ENCODE results near the gene TMEM63A. TPM values are rescaled to one million over a fixed set of nuclear protein-coding genes. Genes with fewer than 3 reads are reported as not detected.
A peak's percentile ranks its signal among the peaks of the same experiment; 100 is the strongest.

TMEM63A gene
- total RNA-seq, 6 experiments from 2014 or later, result 32.1 to 81.5 (median 44.9) TPM

DNA sequence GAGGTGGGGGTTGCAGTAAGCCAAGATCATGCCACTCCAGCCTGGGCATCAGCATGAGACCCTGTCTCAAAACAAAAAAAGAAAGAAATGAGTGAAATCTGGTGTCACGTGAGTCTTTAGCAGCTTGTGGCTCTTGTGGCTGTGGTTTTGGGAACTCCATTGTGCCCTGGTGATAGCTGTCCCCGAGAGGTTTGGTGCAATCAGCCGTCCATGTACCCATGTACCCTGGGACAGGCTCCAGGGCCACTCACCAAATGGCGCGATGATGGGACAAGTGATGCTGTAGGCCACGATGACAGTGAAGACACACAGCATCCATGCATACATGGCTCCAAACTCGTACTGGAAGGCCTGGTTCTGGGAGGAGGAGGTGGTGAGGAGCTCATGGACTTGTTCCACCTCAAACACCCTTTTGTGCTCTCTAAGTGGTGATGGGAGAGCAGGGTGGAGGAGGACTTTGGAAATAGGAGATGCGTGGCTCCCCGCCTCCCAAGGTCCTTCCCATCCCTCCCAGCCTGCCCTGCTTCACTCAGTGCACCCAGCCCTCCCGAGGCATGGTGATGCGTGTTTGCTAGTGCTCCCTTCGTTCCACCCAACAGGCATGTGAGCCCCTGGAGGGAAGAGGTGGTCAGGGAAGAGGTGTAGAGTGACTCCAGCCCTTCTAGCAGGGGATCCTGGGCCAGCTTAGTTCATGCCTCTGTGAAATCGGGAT, 29.6 kb downstream of the TMEM63A start:
- no peak overlapping the region for H3K27ac ChIP-seq
- intact Hi-C loops (cut with DNase I), result no loop called here

GRCh38 chr1:225851805-225852204, 30.4 kb downstream of the TMEM63A start:
- peak in 2 of 4 donors; percentile 17 to 42 for ATAC-seq
- 9% methylated on average over 4 of the region's 4 CpGs for WGBS (ENCODE audit: insufficient coverage, low coverage, low lambda C conversion rate, missing lambda C conversion rate)
- H3K27ac ChIP-seq, result peak overlapping the region in 2 of 3 donors; percentile 6 to 7
- no peaks in the 10 kb centered on the region for H3K27me3 ChIP-seq
- DNase-seq, result peak in 1 of 3 donors; percentile 11
- no peaks in the 10 kb centered on the region for H3K9me3 ChIP-seq
- TF ChIP-seq, protein P1, sequence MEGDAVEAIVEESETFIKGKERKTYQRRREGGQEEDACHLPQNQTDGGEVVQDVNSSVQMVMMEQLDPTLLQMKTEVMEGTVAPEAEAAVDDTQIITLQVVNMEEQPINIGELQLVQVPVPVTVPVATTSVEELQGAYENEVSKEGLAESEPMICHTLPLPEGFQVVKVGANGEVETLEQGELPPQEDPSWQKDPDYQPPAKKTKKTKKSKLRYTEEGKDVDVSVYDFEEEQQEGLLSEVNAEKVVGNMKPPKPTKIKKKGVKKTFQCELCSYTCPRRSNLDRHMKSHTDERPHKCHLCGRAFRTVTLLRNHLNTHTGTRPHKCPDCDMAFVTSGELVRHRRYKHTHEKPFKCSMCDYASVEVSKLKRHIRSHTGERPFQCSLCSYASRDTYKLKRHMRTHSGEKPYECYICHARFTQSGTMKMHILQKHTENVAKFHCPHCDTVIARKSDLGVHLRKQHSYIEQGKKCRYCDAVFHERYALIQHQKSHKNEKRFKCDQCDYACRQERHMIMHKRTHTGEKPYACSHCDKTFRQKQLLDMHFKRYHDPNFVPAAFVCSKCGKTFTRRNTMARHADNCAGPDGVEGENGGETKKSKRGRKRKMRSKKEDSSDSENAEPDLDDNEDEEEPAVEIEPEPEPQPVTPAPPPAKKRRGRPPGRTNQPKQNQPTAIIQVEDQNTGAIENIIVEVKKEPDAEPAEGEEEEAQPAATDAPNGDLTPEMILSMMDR (IDR thresholded peaks at IDR 0.05), result no peak
- no peak for TF ChIP-seq POLR2A (IDR thresholded peaks at IDR 0.05)
- H3K4me3 ChIP-seq, result no peak overlapping the region
- H3K36me3 ChIP-seq, result peaks cover 0 to 53% (median 12%) of the 10 kb centered on the region in 4 donors
- intact Hi-C loops (cut with DNase I), result no loop called here
- H3K4me1 ChIP-seq, result peaks cover 0 to 10% (median 0%) of the 10 kb centered on the region in 4 donors

More for the DNA sequence above, 29.6 kb downstream of the TMEM63A start:
- WGBS (ENCODE audit: insufficient coverage, low coverage, low lambda C conversion rate, missing lambda C conversion rate), result 48% methylated on average over 4 of the region's 13 CpGs
- Histone ChIP-seq H3K4me1 (peaks cover 0 to 10% (median 0%) of the 10 kb centered on the region in 4 donors), H3K36me3 (peaks cover 0 to 50% (median 11%) of the 10 kb centered on the region in 4 donors), H3K27me3 (no peaks in the 10 kb centered on the region), H3K4me3 (no peak overlapping the region), H3K9me3 (no peaks in the 10 kb centered on the region)
- no peak for TF ChIP-seq POLR2A (IDR thresholded peaks at IDR 0.05)
- TF ChIP-seq, protein P1 (IDR thresholded peaks at IDR 0.05), result no peak
- DNase-seq (peak in 1 of 3 donors; percentile 22), ATAC-seq (no peak)

DNA sequence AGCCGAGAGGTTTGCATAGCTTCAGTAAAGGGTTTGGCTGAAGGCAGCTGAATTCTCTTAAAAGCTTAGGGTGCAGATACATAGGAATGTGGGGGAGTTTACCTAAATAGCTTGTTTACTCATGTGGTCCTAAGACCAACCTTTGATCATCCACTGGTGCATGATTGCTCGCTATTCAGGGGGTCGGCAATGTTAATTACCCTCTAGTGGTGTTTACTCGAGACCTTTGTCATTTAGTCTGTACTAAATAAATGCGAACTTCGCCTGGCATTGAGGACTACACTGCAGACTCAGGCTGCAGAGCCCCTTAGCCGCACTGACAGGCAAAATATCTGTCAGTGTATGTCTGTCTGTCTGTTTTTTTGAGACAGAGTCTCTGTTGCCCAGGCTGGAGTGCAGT, 31.8 kb downstream of the TMEM63A start:
- H3K36me3 ChIP-seq, result peaks cover 0 to 55% (median 18%) of the 10 kb centered on the region in 4 donors
- H3K27ac ChIP-seq, result no peak overlapping the region
- H3K4me3 ChIP-seq, result no peak overlapping the region
- intact Hi-C loops (cut with DNase I), result no loop called here
- TF ChIP-seq POLR2A (IDR thresholded peaks at IDR 0.05), result no peak
- TF ChIP-seq, protein P1 (IDR thresholded peaks at IDR 0.05), result no peak
- no peak for DNase-seq
- H3K27me3 ChIP-seq, result no peaks in the 10 kb centered on the region
- 71% methylated on average over 4 of the region's 7 CpGs for WGBS (ENCODE audit: insufficient coverage, low coverage, low lambda C conversion rate, missing lambda C conversion rate)
- H3K9me3 ChIP-seq, result no peaks in the 10 kb centered on the region
- peaks cover 0 to 10% (median 0%) of the 10 kb centered on the region in 4 donors for H3K4me1 ChIP-seq
- no peak for ATAC-seq

GRCh38 chr1:225849925-225850324, 32.3 kb downstream of the TMEM63A start:
- Histone ChIP-seq H3K4me1 (peaks cover 0 to 10% (median 0%) of the 10 kb centered on the region in 4 donors), H3K27me3 (no peaks in the 10 kb centered on the region), H3K4me3 (no peak overlapping the region), H3K9me3 (no peaks in the 10 kb centered on the region), H3K36me3 (peaks cover 0 to 57% (median 19%) of the 10 kb centered on the region in 4 donors), H3K27ac (no peak overlapping the region)
- DNase-seq (peak; percentile 62 to 76 (median 75)), ATAC-seq (no peak)
- TF ChIP-seq POLR2A (IDR thresholded peaks at IDR 0.05), result no peak
- TF ChIP-seq, protein P1 (IDR thresholded peaks at IDR 0.05), result no peak
- WGBS (ENCODE audit: insufficient coverage, low coverage, low lambda C conversion rate, missing lambda C conversion rate), result 25% methylated on average over 4 of the region's 7 CpGs
- intact Hi-C loops (cut with DNase I), result loop anchor here in 1 of 2 donors (10.0 kb wide), 1 partner anchor 75 kb away; the partner anchor contains the start of gene SRP9
